PC-3 (cell line): ENCODE data around the gene BDH1. TPM values are rescaled to one million over a fixed set of nuclear protein-coding genes. Genes with fewer than 3 reads are reported as not detected.
"Not testable (repeated sequence)": the region's sequence is repeated elsewhere in the genome, so short reads cannot be mapped to it uniquely, and the experiment has no call there.

Experiments
- ATAC-seq: fragments of 200-7000 bp; cut with Tn5 transposase; 2 replicates; pipeline ENCODE4 v1.9.1; 2020; ENCODE audit warnings: mild to moderate bottlenecking, moderate library complexity
- BruUV-seq: library from RNA; stranded (reverse); fragments of 400-500 nt; replicated peaks from 2 replicates; lab custom pipeline; 2021; lab: Mats Ljungman, UMichigan
- CTCF ChIA-PET: fragments of 300-600 bp; sonication (Branson Sonifier 250); formaldehyde crosslinking; loops from one replicate; lab custom pipeline; 2022; ENCODE audit warnings: antibody characterized with exemption; lab: Charles Lee
- POLR2A ChIA-PET: fragments of 300-600 bp; sonication (Branson Sonifier 250); formaldehyde crosslinking; loops from one replicate; lab custom pipeline; 2022; ENCODE audit warnings: antibody characterized with exemption; ENCODE audit not compliant: unreplicated experiment; lab: Charles Lee
- DNase-seq: peaks from one replicate; pipeline ENCODE4 v3.0.0-alpha.2; 2015
- H2AFZ ChIP-seq: fragments of 300-600 bp; sonication (generic); 2 replicates; pipeline ENCODE4 v1.6.0; 2016; ENCODE audit warnings: antibody characterized with exemption, low read length
- H3F3A ChIP-seq: fragments of 300-600 bp; sonication (generic); one replicate; pipeline ENCODE4 v1.6.0; 2017; ENCODE audit warnings: antibody characterized with exemption, low read length, control low read depth, mild to moderate bottlenecking; ENCODE audit not compliant: unreplicated experiment
- H3K27ac ChIP-seq: fragments of 300-600 bp; sonication (generic); 2 replicates; pipeline ENCODE4 v1.5.1; 2016; ENCODE audit warnings: mild to moderate bottlenecking, low read length
- H3K27me3 ChIP-seq: fragments of 300-600 bp; sonication (generic); 2 replicates; pipeline ENCODE4 v1.6.1; 2016; ENCODE audit warnings: low read length, mixed read lengths
- H3K36me3 ChIP-seq: fragments of 300-600 bp; sonication (generic); 2 replicates; pipeline ENCODE4 v1.6.1; 2016; ENCODE audit warnings: low read depth, mixed run types, low read length, mixed read lengths
- H3K4me1 ChIP-seq: fragments of 300-600 bp; sonication (generic); 2 replicates; pipeline ENCODE4 v1.5.1; 2016; ENCODE audit warnings: low read length; ENCODE audit not compliant: insufficient read depth
- H3K4me2 ChIP-seq: fragments of 300-600 bp; sonication (generic); 2 replicates; pipeline ENCODE4 v1.6.0; 2016; ENCODE audit warnings: low read length
- H3K4me3 ChIP-seq: fragments of 300-600 bp; sonication (generic); 2 replicates; pipeline ENCODE4 v1.5.1; 2016; ENCODE audit warnings: mild to moderate bottlenecking, low read length, mixed read lengths
- H3K79me2 ChIP-seq: fragments of 300-600 bp; sonication (generic); 2 replicates; pipeline ENCODE4 v1.6.1; 2017; ENCODE audit warnings: low read length, mixed read lengths
- H3K9ac ChIP-seq: fragments of 300-600 bp; sonication (generic); 2 replicates; pipeline ENCODE4 v1.6.0; 2016; ENCODE audit warnings: mild to moderate bottlenecking, low read length
- H3K9me2 ChIP-seq: fragments of 300-600 bp; sonication (generic); replicated peaks from 2 replicates; pipeline ENCODE4 v1.6.1; 2016; ENCODE audit warnings: mixed run types, low read length, mixed read lengths
- H3K9me3 ChIP-seq: fragments of 300-600 bp; sonication (generic); 2 replicates; pipeline ENCODE4 v1.6.1; 2016; ENCODE audit warnings: low read length, mixed read lengths
- H4K20me1 ChIP-seq: fragments of 300-600 bp; sonication (generic); 2 replicates; pipeline ENCODE4 v1.6.1; 2016; ENCODE audit warnings: low read length, mixed read lengths
- CTCF ChIP-seq: fragments of 300-600 bp; sonication (generic); conservative IDR thresholded peaks from 2 replicates; pipeline ENCODE4 v1.5.1; 2017; ENCODE audit warnings: antibody characterized with exemption, low read depth, mild to moderate bottlenecking, low read length
- EZH2 ChIP-seq: fragments of 300-600 bp; sonication (generic); IDR thresholded peaks from one replicate; pipeline ENCODE4 v1.6.1; 2017; ENCODE audit warnings: antibody characterized with exemption, mild to moderate bottlenecking, low read length; ENCODE audit not compliant: unreplicated experiment
- EZH2phosphoT487 ChIP-seq: fragments of 300-600 bp; sonication (generic); IDR thresholded peaks from 2 replicates; pipeline ENCODE4 v1.6.1; 2018; ENCODE audit warnings: mild to moderate bottlenecking, antibody characterized with exemption, low read length, borderline replicate concordance
- intact Hi-C: fragments of 100-400 bp; cut with micrococcal nuclease; formaldehyde crosslinking; loops from 2 replicates; pipeline ENCODE4 v1.9.0; 2023
- total RNA-seq: library from RNA; depleted of rRNA; stranded (reverse); fragments of >200 nt; gene quantifications from 2 replicates; pipeline ENCODE4 v1.2.3, GENCODE V29; 2014

Gene BDH1
- total RNA-seq, 1 experiment from 2014 or later: 10.6 TPM

- Histone ChIP-seq H3K4me2 (no peak overlapping the region), H3K4me3 (no peak overlapping the region), H3K79me2 (no peaks in the 10 kb centered on the region), H3K27ac (no peak overlapping the region), H2AFZ (no peak overlapping the region), H3K9me2 (no peaks in the 10 kb centered on the region), H3K36me3 (no peaks in the 10 kb centered on the region), H4K20me1 (no peaks in the 10 kb centered on the region), H3K9ac (no peak overlapping the region), H3K27me3 (no peaks in the 10 kb centered on the region), H3F3A (no peaks in the 10 kb centered on the region), H3K4me1 (no peaks in the 10 kb centered on the region), H3K9me3 (no peaks in the 10 kb centered on the region)
- ATAC-seq: no peak
- intact Hi-C loops: no loop called here
- TF ChIP-seq EZH2phosphoT487 (no peak), EZH2 (no peak), CTCF (no peak)
- no TSS peak for BruUV-seq
- ChIA-PET POLR2A (no interaction called here), CTCF (no interaction called here)
- DNase-seq: no peak
Observed at GRCh38 chr3:197573048-197573767, 17.4 kb upstream of the BDH1 start.

DNA sequence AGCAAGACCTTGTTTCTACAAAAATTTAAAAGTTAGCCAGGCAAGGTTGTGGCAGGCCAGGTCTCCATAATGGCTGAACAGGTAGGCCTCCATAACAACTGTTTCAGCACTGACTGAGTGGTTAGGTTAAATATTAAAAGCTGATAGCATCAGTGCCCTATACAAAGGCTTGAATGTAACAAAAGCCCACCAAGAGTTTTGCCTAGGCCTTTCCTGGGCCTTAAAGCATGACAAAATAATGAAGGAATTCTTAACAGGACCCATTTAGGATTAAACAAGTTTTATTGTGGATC is 16.1 kb upstream of the BDH1 start:
- H2AFZ ChIP-seq, H3K79me2 ChIP-seq, H3K9me2 ChIP-seq, intact Hi-C loops, H3K36me3 ChIP-seq, H3K9me3 ChIP-seq, H3K4me2 ChIP-seq, H3K4me3 ChIP-seq, H3K27ac ChIP-seq, H3K4me1 ChIP-seq, H4K20me1 ChIP-seq, DNase-seq, BruUV-seq, H3F3A ChIP-seq, CTCF ChIA-PET, ATAC-seq, H3K27me3 ChIP-seq, H3K9ac ChIP-seq: not testable (repeated sequence)
- POLR2A ChIA-PET: interaction anchor here (0.5 kb wide), 1 partner anchor 8 kb away, joined by 6 read pairs; no protein-coding TSS in a partner anchor

DNA sequence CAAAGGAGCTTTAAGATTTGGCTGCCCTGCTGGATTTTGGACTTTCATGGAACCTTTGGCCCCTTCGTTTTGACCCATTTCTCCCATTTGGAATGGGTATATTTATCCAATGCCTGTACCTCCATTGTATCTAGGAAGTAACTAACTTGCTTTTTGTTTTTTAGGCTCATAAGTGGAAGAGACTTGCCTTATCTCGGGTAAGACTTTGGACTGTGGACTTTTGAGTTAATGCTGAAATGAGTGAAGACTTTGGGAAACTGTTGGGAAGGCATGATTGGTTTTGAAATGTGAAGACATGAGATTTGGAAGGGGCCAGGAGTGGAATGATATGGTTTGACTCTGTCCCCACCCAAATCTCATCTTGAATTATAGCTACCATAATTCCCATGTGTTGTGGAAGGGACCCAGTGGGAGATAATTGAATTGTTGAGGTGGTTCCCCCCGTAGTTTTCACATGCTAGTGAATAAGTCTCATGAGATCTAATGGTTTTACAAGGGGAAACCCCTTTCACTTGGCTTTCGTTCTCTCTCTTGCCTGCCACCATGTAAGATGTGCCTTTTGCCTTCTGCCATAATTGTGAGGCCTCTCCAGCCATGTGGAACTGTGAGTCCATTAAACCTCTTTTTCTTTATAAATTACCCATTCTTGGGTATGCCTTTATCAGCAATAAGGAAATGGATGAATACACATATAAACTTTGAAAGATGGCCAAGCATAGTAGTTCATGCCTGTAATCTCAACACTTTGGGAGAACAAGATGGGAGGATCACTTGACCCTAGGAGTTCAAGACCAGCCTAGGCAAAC is 15.5 kb upstream of the BDH1 start:
- H3K4me1 ChIP-seq, H3K9me3 ChIP-seq, POLR2A ChIA-PET, H3F3A ChIP-seq, intact Hi-C loops, H3K4me3 ChIP-seq, H3K36me3 ChIP-seq, H3K9ac ChIP-seq, BruUV-seq, H3K9me2 ChIP-seq, H2AFZ ChIP-seq, H4K20me1 ChIP-seq, H3K27me3 ChIP-seq, ATAC-seq, CTCF ChIA-PET, DNase-seq, H3K27ac ChIP-seq, H3K79me2 ChIP-seq, H3K4me2 ChIP-seq: not testable (repeated sequence)

DNA sequence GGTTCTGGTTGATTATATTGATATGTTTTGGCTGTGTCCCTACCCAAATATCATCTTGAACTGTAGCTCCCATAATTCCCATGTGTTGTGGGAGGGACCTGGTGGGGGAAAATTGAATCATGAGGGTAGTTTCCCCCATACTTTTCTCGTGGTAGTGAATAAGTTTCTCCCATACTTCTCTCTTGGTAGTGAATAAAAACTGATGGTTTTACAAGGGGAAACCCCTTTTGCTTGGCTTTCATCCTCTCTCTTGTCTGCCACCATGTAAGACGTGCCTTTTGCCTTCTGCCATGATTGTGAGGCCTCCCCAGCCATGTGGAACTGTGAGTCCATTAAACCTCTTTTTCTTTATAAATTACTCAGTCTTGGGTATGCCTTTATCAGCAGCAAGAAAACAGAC is 13.7 kb upstream of the BDH1 start:
- POLR2A ChIA-PET, H3K79me2 ChIP-seq, H2AFZ ChIP-seq, H3K27ac ChIP-seq, H3F3A ChIP-seq, H3K4me2 ChIP-seq, H3K4me3 ChIP-seq, H4K20me1 ChIP-seq, CTCF ChIA-PET, ATAC-seq, H3K9me3 ChIP-seq, H3K36me3 ChIP-seq, H3K27me3 ChIP-seq, BruUV-seq, H3K9me2 ChIP-seq, intact Hi-C loops, DNase-seq, H3K4me1 ChIP-seq, H3K9ac ChIP-seq: not testable (repeated sequence)
